ENCODE results near the gene WDFY3.

DNA sequence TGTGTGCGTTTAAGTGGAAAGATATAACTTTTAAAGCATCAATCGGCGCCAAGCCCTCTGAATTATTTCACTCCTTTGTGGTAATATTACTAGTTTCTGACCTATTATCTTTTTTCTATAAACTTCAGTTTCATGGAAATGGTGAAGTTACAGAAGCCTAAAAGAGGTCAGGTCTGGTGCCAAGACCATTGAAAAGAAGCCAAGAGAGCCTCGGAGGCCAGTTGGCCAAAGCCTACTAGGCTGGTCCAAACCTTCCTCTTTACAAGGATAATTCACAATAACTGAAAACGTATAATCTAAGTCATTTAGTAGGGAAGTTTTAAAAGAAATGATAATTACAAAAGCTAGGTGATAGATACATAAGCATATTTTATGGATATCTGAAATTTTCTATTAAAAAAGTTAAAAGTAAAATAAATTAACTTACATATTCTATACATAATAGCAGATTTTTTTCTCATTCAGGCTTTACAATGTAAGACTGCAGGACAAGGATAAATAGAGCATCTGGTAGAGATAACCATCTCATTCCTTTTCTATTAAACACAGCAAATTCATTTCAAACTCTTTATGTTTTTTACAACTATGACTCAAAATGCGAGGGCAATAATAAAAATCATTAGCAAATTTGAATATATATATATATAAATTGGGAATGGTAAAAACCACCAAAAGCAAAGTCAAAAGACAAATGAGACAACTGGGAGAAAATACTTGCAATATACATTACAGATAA, 49.2 kb downstream of the WDFY3 start:
- TF ChIP-seq, protein P1, sequence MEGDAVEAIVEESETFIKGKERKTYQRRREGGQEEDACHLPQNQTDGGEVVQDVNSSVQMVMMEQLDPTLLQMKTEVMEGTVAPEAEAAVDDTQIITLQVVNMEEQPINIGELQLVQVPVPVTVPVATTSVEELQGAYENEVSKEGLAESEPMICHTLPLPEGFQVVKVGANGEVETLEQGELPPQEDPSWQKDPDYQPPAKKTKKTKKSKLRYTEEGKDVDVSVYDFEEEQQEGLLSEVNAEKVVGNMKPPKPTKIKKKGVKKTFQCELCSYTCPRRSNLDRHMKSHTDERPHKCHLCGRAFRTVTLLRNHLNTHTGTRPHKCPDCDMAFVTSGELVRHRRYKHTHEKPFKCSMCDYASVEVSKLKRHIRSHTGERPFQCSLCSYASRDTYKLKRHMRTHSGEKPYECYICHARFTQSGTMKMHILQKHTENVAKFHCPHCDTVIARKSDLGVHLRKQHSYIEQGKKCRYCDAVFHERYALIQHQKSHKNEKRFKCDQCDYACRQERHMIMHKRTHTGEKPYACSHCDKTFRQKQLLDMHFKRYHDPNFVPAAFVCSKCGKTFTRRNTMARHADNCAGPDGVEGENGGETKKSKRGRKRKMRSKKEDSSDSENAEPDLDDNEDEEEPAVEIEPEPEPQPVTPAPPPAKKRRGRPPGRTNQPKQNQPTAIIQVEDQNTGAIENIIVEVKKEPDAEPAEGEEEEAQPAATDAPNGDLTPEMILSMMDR (conservative IDR thresholded peaks at IDR 0.05), result no peak
- no peak for TF ChIP-seq ZFX (IDR thresholded peaks at IDR 0.05)

All from C4-2B (cell line).